Mononuclear cell (primary cell): ENCODE results near the gene PSMA3. TPM values are rescaled to one million over a fixed set of nuclear protein-coding genes. Genes with fewer than 3 reads are reported as not detected.

ENCODE experiments used
- H3K27me3 ChIP-seq: 2 replicates; pipeline ENCODE4 v1.6.0; 2011; ENCODE audit warnings: low read length, control low read depth; ENCODE audit not compliant: insufficient read depth
- H3K4me1 ChIP-seq: 2 replicates; pipeline ENCODE4 v1.5.1; 2011; ENCODE audit warnings: mild to moderate bottlenecking, low read length, control low read depth; ENCODE audit not compliant: insufficient read depth
- H3K4me3 ChIP-seq: 2 replicates; pipeline ENCODE4 v1.5.1; 2011; ENCODE audit warnings: mild to moderate bottlenecking, low read length, moderate library complexity
- H3K9me3 ChIP-seq: 2 replicates; pipeline ENCODE4 v1.5.1; 2011; ENCODE audit warnings: low read depth, mild to moderate bottlenecking, control low read depth, low read length
- total RNA-seq: library from RNA; depleted of rRNA; stranded (reverse); fragments of >200 nt; gene quantifications from one replicate; pipeline ENCODE4 v1.2.3, GENCODE V29; 2012

PSMA3 gene
- total RNA-seq, 1 donor, result 70.7 TPM

DNA sequence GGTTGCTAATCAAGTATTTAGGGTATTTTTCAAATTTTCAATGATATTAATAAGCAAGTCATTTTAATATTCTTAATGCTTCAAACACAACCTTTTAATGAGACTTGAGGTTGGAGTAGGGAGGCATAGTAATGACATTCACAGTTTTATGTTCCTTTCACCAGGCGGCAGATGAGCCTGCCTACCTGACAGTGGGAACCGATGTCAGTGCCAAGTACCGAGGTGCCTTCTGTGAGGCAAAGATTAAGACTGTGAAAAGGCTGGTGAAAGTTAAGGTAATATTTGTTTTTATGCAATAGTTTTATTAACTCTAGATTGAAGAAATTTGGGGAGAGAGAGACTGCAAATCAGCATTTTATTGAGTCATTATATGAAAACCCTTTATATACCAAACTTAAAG is 56.8 kb downstream of the PSMA3 start:
- Histone ChIP-seq H3K27me3 (no peaks in the 10 kb centered on the region), H3K9me3 (no peaks in the 10 kb centered on the region), H3K4me1 (peaks cover 18% of the 10 kb centered on the region), H3K4me3 (no peak overlapping the region)

DNA sequence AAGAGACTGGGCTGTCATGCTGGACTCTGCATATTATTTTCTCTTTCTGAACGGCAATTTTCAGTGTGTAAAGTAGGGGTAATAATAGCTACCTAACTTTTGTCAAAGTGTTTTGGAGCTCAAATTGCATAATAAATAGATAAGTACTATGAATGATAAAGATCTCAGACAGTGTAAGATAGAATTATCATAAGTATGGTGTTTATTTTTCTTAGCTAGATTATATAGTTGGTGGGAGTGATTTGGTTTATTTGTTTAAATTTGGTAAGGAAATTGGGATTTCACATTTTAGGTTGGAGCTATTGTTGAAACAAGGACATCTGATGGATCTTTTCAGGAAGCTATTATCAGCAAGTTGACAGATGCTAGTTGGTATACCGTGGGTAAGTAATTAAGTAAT is 61.1 kb downstream of the PSMA3 start:
- peaks cover 4% of the 10 kb centered on the region for H3K4me1 ChIP-seq

DNA sequence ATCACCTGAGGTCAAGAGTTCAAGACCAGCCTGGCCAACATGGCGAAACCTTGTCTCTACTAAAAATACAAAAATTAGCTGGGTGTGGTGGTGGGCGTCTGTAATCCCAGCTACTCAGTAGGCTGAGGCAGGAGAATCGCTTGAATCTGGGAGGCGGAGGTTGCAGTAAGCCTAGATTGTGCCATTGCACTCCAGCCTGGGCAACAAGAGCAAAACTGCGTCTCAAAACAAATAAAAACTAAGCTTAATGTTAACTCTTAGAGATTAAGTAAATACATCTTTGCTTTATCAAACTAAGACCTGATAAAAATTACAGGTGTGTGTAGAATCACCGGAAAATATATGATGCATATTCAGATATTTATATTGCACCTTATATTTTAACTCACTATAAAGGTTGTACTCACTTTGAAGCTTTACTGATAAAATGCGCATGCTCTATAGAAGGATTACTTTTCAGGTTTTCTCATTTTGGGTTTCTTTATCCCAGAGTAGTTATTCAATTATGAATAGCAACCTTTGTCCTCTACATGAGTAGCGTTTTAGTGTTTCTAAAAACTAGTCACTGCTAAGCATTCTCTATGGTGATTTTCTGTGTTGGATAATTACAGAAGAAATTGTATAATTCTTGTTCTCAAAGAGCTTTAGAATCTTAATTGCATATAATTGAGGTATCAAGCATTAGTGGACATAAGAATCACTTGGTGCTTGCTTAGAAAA is 63.1 kb downstream of the PSMA3 start:
- H3K4me1 ChIP-seq, result peaks cover under 1% of the 10 kb centered on the region
- H3K4me3 ChIP-seq, result no peak overlapping the region
- H3K9me3 ChIP-seq, result no peaks in the 10 kb centered on the region
- H3K27me3 ChIP-seq, result no peaks in the 10 kb centered on the region

More for the DNA sequence above, 61.1 kb downstream of the PSMA3 start:
- Histone ChIP-seq H3K27me3 (no peaks in the 10 kb centered on the region), H3K4me3 (no peak overlapping the region), H3K9me3 (no peaks in the 10 kb centered on the region)

DNA sequence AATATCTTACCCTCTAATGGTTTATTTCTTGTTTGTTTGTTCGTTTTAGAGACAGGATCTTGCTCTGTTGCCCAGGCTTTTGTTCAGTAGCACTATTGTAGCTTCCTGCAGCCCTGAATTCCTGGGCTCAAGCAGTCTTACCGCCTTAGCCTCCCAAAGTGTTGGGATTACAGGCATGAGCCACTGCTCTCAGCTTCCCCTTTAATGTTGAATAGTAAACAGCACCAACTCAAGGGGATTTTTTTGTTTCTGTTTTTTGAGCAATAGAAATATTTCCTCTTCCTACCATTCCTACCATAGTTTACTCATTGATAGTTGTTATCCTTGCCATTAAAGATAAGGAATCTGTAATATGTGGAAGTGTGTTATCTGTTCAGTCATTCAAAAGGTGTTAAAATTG is 64.4 kb downstream of the PSMA3 start:
- Histone ChIP-seq H3K27me3 (no peaks in the 10 kb centered on the region), H3K4me3 (no peak overlapping the region), H3K4me1 (no peaks in the 10 kb centered on the region), H3K9me3 (no peaks in the 10 kb centered on the region)

DNA sequence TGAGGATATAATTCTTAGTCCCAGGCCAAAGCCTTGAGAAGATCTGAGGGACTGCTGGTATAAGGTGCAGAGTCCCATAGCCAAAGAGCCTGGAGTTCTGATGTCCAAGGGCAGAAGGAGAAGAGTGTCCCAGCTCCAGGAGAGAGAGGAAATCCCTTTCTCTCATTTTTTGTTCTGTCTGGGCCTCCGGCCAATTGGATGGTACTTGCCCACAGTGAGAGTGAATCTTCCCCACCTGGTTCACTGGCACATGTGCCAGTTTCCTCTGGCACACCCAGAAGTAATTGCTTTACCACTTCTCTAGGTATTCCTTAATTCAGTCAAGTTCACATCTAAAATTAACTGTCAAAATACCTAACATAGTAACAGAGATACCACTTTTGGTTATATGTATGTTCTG is 69.1 kb downstream of the PSMA3 start:
- H3K4me1 ChIP-seq, result no peaks in the 10 kb centered on the region
- H3K27me3 ChIP-seq, result no peaks in the 10 kb centered on the region
- no peak overlapping the region for H3K4me3 ChIP-seq
- H3K9me3 ChIP-seq, result no peaks in the 10 kb centered on the region

DNA sequence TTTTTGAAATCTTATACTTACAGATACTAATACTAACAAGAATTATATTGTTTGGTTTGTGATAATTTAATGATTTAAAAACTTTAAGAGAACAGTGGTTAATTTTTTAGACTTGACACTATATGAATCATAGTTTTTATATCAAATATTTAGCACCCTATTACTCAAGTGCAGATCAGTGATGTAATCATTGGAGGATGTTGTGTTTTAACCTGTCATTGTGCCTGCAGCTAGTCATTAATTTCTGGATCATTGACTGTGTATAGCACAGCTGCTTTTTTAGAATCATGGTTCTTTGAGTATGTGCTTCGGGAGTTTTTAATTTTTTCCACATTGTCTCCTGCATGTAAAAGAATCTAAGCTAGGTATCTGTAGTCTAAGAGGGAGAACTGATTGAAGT is 71.0 kb downstream of the PSMA3 start:
- H3K9me3 ChIP-seq, result no peaks in the 10 kb centered on the region
- H3K27me3 ChIP-seq, result no peaks in the 10 kb centered on the region

More for the DNA sequence above, 71.0 kb downstream of the PSMA3 start:
- Histone ChIP-seq H3K4me1 (no peaks in the 10 kb centered on the region), H3K4me3 (no peak overlapping the region)

Other genes starting within 250 kb of the PSMA3 start
- 0.21 TPM for gene ARMH4, start 92.6 kb upstream of the PSMA3 start, total RNA-seq
- 57.7 TPM for gene ACTR10, start 44.7 kb upstream of the PSMA3 start, total RNA-seq
- gene ARID4A, start 53.7 kb downstream of the PSMA3 start, total RNA-seq, result 58.0 TPM
- 1.9 TPM for gene TOMM20L, start 151.1 kb downstream of the PSMA3 start, total RNA-seq
- 25.7 TPM for gene TIMM9, start 182.7 kb downstream of the PSMA3 start, total RNA-seq
- 18.4 TPM for gene KIAA0586, start 182.9 kb downstream of the PSMA3 start, total RNA-seq